HG02610 (cell line): ENCODE measurements around the gene CSF1.

ENCODE experiments used
- ATAC-seq: cut with Tn5 transposase; IDR thresholded peaks from one replicate; pipeline ENCODE4 v1.9.1; 2021; ENCODE audit warnings: mild to moderate bottlenecking, moderate library complexity; ENCODE audit not compliant: unreplicated experiment

Gene CSF1

DNA sequence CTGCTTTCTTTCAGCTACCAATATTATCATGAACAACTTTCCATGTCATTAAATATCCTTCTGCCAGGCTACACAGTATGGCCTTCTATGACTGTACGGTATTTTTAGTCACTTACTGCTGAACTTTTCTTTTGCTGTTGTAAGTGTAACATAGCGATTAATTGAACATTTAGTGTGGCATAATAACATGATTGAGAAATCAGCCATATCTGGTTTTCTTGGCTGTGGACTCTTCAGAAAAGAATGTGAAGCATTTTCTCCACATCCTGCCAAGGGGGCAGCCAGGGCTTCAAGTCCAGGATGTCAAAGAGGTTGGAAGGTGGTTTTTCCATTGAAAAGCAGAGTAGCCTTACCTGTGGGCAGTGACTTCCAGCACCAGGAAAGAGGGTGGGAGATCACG is 65.1 kb downstream of the CSF1 start:
- ATAC-seq: no peak

- no peak for ATAC-seq
These were observed 66.1 kb downstream of the CSF1 start for GRCh38 chr1:109976762-109977161.

DNA sequence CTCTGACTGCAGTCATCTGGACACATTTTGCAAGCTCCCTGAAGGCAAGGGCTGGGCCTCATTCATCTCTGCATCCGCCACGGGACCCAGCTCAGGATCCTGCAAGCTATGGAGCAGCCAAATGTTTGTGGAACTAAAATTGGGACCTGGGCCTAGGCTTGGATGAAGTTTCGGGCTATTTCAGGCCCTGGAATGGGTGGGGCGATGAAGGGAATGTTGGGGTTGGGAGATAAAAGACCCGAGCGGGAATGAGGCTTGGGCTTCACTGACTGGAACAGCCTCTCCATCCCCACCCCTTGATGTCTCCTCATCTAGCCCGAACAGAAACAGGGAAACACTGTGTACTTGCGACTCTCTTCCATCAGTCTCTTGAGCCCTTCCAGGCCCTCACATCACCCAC is 66.6 kb downstream of the CSF1 start:
- no peak for ATAC-seq

- ATAC-seq: no peak
These were observed 67.2 kb downstream of the CSF1 start for GRCh38 chr1:109977657-109978378.

GRCh38 chr1:109978761-109979488 is 68.3 kb downstream of the CSF1 start:
- ATAC-seq: no peak

DNA sequence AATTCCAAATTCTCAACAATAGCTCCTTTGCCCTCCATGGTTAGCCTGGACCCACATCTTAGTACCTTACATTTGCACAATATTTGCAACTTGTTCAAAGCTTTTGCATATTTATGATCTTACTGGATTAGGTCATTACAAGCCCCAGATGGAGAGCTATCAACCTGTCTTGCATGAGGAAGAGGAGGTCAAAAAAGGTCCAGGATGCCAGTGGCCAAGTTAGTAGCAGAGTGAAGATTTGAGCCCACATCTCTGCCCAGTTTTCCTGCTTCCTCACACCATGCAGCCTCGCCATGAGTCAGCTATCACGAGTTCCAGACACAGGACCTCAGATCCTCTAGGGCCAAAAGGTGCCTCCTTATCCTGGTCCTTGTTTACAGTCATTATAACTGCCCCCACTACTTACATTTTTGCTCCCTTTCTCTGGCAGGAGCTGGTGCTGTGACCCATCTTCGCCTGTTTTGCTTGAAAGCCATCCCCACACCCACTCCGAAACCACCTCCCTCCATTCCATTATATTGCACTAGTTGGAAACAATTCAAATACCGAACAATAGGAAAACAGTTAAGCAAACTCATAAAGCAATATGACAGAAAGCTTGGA is 68.9 kb downstream of the CSF1 start:
- ATAC-seq: no peak
